SU-DHL-6 (cell line): ENCODE results near the gene SPOCD1.

Source experiments
- H2AFZ ChIP-seq: fragments of 200-600 bp; sonication (generic); 2 replicates; pipeline ENCODE4 v1.6.1; 2014; ENCODE audit warnings: low read depth, mild to moderate bottlenecking, moderate library complexity, mixed read lengths, antibody characterized with exemption, low read length; ENCODE audit not compliant: severe bottlenecking
- H3F3A ChIP-seq: fragments of 200-600 bp; shearing (Covaris generic); 2 replicates; pipeline ENCODE4 v1.6.0; 2016; ENCODE audit warnings: antibody characterized with exemption, mild to moderate bottlenecking; ENCODE audit not compliant: insufficient read depth
- H3K27ac ChIP-seq: fragments of 200-600 bp; sonication (generic); 2 replicates; pipeline ENCODE4 v1.5.1; 2016; ENCODE audit warnings: low read depth, mild to moderate bottlenecking, low read length, moderate library complexity, mixed read lengths
- H3K27me3 ChIP-seq: fragments of 200-600 bp; sonication (generic), shearing (Covaris generic); 2 replicates; pipeline ENCODE4 v1.6.0; 2014; ENCODE audit warnings: mild to moderate bottlenecking, low read length
- H3K36me3 ChIP-seq: fragments of 200-600 bp; sonication (generic); 2 replicates; pipeline ENCODE4 v1.6.1; 2014; ENCODE audit warnings: mild to moderate bottlenecking, low read length, mixed read lengths
- H3K4me2 ChIP-seq: fragments of 300-600, 200-600 bp; shearing (Covaris generic), sonication (generic); 2 replicates; pipeline ENCODE4 v1.6.0; 2014; ENCODE audit warnings: low read length, low read depth, mild to moderate bottlenecking; ENCODE audit not compliant: poor library complexity, severe bottlenecking
- H3K4me3 ChIP-seq: fragments of 200-600 bp; sonication (generic); 2 replicates; pipeline ENCODE4 v1.5.1; 2014; ENCODE audit warnings: antibody characterized with exemption, low read length, mild to moderate bottlenecking, mixed read lengths; ENCODE audit not compliant: insufficient read depth, poor library complexity, severe bottlenecking
- H3K79me2 ChIP-seq: fragments of 200-600 bp; sonication (generic); 2 replicates; pipeline ENCODE4 v1.6.1; 2014; ENCODE audit warnings: mild to moderate bottlenecking, low read length, moderate library complexity; ENCODE audit not compliant: insufficient read depth
- H3K9ac ChIP-seq: fragments of 200-600 bp; sonication (generic); 2 replicates; pipeline ENCODE4 v1.7.0; 2014; ENCODE audit warnings: mild to moderate bottlenecking, low read length
- H3K9me2 ChIP-seq: fragments of 200-600 bp; sonication (generic); replicated peaks from 2 replicates; pipeline ENCODE4 v1.6.1; 2014; ENCODE audit warnings: low read length; ENCODE audit not compliant: insufficient read depth
- H3K9me3 ChIP-seq: fragments of 200-600 bp; sonication (generic); 2 replicates; pipeline ENCODE4 v1.6.1; 2014; ENCODE audit warnings: low read length, mixed read lengths; ENCODE audit not compliant: insufficient read depth
- H4K20me1 ChIP-seq: fragments of 200-600 bp; sonication (generic); 2 replicates; pipeline ENCODE4 v1.6.1; 2014; ENCODE audit warnings: low read depth, mild to moderate bottlenecking, antibody characterized with exemption, low read length, moderate library complexity, mixed read lengths
- EZH2phosphoT487 ChIP-seq: fragments of 200-600 bp; sonication (generic), shearing (Covaris generic); conservative IDR thresholded peaks from 2 replicates; pipeline ENCODE4 v1.6.1; 2018; ENCODE audit warnings: mild to moderate bottlenecking, antibody characterized with exemption, low read length, moderate library complexity, mixed read lengths
- TF ChIP-seq, protein P1 (sequence below): fragments of 200-600 bp; sonication (generic); IDR thresholded peaks from one replicate; pipeline ENCODE4 v1.5.1; 2017; ENCODE audit warnings: antibody characterized with exemption, mild to moderate bottlenecking, low read length, moderate library complexity; ENCODE audit not compliant: insufficient read depth, poor library complexity, severe bottlenecking

The SPOCD1 gene

DNA sequence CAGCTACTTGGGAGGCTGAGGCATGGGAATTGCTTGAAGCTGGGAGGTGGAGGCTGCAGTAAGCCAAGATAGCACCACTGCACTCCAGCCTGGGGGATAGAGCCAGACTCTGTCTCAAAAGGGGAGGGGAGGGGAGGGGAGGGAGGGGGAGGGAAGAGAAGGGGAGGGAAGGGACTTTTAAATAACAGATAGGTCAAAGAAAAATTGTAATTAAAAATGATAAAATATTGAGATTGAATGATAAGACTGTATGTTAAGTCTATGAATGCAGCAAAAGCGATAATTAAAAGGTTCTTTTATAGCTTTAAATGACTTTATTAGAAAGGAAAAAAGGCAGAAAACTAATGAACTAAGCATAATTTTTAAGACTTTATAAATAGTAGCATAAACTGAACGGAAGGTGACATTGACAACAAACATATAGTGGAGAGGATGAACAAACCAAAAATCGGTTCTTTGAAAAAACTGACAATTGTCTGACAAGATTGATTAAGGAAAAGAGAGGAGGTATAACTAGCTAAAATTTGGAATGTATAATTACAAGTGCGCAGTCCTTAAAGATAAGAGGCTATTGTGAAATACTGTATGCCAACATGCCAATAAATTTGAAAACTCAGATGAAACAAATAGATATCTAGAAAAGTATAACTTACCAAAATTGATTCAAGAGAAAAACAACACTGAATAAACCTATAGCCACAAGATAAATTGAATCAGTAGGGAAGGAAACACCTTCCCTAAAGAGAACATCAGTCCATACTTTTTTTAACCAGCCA lies 8.4 kb downstream of the SPOCD1 start:
- Histone ChIP-seq H3K79me2 (no peaks in the 10 kb centered on the region), H3K27me3 (no peaks in the 10 kb centered on the region), H3K36me3 (no peaks in the 10 kb centered on the region), H3F3A (peaks cover 6% of the 10 kb centered on the region; the same call in 1 of the 2 replicates), H4K20me1 (no peaks in the 10 kb centered on the region), H2AFZ (no peak overlapping the region), H3K9me3 (no peaks in the 10 kb centered on the region), H3K4me2 (no peak overlapping the region), H3K27ac (no peak overlapping the region), H3K4me3 (no peak overlapping the region), H3K9ac (no peak overlapping the region), H3K9me2 (no peaks in the 10 kb centered on the region)
- TF ChIP-seq EZH2phosphoT487, result no peak
- TF ChIP-seq, protein P1, sequence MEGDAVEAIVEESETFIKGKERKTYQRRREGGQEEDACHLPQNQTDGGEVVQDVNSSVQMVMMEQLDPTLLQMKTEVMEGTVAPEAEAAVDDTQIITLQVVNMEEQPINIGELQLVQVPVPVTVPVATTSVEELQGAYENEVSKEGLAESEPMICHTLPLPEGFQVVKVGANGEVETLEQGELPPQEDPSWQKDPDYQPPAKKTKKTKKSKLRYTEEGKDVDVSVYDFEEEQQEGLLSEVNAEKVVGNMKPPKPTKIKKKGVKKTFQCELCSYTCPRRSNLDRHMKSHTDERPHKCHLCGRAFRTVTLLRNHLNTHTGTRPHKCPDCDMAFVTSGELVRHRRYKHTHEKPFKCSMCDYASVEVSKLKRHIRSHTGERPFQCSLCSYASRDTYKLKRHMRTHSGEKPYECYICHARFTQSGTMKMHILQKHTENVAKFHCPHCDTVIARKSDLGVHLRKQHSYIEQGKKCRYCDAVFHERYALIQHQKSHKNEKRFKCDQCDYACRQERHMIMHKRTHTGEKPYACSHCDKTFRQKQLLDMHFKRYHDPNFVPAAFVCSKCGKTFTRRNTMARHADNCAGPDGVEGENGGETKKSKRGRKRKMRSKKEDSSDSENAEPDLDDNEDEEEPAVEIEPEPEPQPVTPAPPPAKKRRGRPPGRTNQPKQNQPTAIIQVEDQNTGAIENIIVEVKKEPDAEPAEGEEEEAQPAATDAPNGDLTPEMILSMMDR, result no peak

DNA sequence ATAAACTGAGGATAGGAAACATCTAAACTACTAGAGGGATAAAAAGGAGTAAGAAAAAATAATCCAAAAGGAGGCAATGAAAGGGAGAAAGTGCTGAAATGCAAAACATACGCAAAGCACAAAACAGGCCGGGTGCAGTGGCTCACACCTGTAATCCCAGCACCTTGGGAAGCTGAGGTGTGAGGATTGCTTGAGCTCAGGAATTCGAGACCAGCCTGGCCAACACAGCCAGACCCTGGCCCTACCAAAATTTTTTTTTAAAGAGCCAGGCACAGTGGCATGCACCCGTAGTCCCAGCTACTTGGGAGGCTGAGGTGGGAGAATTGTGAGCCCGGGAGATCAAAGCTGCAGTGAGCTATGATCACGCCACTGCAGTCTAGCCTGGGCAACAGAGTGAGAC lies 10.5 kb downstream of the SPOCD1 start:
- Histone ChIP-seq H3K27me3 (no peaks in the 10 kb centered on the region), H3K9ac (no peak overlapping the region), H2AFZ (no peak overlapping the region), H3K4me3 (no peak overlapping the region), H3K4me2 (no peak overlapping the region), H3K36me3 (no peaks in the 10 kb centered on the region), H3F3A (peaks cover 6% of the 10 kb centered on the region; the same call in 1 of the 2 replicates), H3K9me2 (no peaks in the 10 kb centered on the region), H4K20me1 (no peaks in the 10 kb centered on the region), H3K79me2 (no peaks in the 10 kb centered on the region), H3K27ac (no peak overlapping the region), H3K9me3 (no peaks in the 10 kb centered on the region)
- TF ChIP-seq, protein P1, result no peak
- TF ChIP-seq EZH2phosphoT487, result no peak

DNA sequence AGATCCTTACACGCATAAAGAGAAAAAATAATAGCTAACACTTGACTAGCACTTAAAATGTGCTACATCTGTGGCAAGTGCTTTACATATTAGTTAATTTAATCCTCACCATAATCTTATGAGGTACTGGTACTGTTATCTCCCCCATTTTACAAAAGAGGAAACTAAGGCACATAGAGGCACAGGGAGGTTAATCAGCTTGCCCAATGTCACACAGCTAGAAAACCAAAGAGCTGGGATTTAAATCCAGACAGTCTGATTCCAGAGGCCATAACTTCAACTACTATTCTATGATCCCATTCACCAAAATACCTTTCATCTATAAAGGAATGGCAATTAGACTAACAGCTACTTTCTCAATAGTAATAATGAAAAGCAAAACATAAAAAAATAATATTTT lies 11.7 kb downstream of the SPOCD1 start:
- Histone ChIP-seq H3F3A (peaks cover 6% of the 10 kb centered on the region; the same call in 1 of the 2 replicates), H3K27ac (no peak overlapping the region), H3K27me3 (no peaks in the 10 kb centered on the region), H3K9me2 (no peaks in the 10 kb centered on the region), H4K20me1 (no peaks in the 10 kb centered on the region), H3K9ac (no peak overlapping the region), H2AFZ (no peak overlapping the region), H3K4me3 (no peak overlapping the region), H3K36me3 (no peaks in the 10 kb centered on the region), H3K9me3 (no peaks in the 10 kb centered on the region), H3K79me2 (no peaks in the 10 kb centered on the region), H3K4me2 (no peak overlapping the region)
- TF ChIP-seq EZH2phosphoT487, result no peak
- TF ChIP-seq, protein P1, result no peak
